ENCODE results near the gene LARGE1.

Gene LARGE1

DNA sequence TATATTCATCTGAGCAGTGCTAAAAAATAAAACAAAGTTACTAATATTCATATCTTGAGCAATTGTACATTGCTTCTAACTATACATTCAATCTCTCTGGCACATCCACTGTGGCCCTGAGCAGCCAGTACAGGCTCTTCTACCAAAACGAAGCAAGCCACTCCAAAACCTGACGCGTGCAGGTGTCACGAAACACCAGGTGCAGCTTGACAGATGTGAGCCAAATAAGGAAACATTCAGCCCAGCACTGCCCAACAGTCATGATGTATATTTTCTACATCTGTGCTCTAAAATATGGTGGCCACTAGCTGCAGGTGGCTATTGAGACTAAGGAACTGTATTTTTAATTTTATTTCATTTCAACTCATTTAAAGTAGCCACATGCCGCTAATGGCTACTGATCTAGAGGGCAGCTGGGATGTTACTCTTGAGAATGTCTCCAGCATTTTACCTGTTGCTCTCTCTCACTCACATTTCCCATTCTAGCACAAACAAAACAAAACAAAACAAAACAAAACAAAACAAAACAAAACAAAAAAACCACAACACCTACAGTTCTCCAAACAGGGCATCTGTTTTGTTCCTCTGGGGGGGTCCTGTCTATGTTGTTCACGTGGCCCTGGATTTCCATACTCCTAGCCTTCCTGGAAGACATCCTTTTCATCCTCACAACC is 77.7 kb downstream of the LARGE1 start:
- no peak overlapping the region for H2BK5ac ChIP-seq (ENCODE audit: low read length)
- no peak overlapping the region for H3K27ac ChIP-seq (ENCODE audit: low read depth, low read length)
- no peak overlapping the region for H3K4ac ChIP-seq (ENCODE audit: low read depth, low read length)
- no peaks in the 10 kb centered on the region for H3K27me3 ChIP-seq (ENCODE audit: insufficient read depth, low read length, poor library complexity)
- WGBS (ENCODE audit: extremely low coverage, insufficient coverage, low lambda C conversion rate), result no CpG with 5 or more reads among the region's 6 CpGs
- H3K79me1 ChIP-seq (ENCODE audit: low read length), result peaks cover 5% of the 10 kb centered on the region
- no peak overlapping the region for H2AK5ac ChIP-seq (ENCODE audit: low read length)
- no peak overlapping the region for H3K9ac ChIP-seq (ENCODE audit: low read length)
- H3K18ac ChIP-seq (ENCODE audit: low read length), result no peak overlapping the region
- no peak overlapping the region for H3K56ac ChIP-seq (ENCODE audit: low read length)
- H4K8ac ChIP-seq (ENCODE audit: low read depth, low read length), result no peak overlapping the region
- H3K4me3 ChIP-seq (ENCODE audit: low read length), result no peak overlapping the region
- no peak overlapping the region for H3K4me2 ChIP-seq (ENCODE audit: low read length)
- H2BK120ac ChIP-seq (ENCODE audit: low read depth, low read length), result no peak overlapping the region
- no peak overlapping the region for H4K5ac ChIP-seq (ENCODE audit: low read length)
- peaks cover 24% of the 10 kb centered on the region for H3K79me2 ChIP-seq (ENCODE audit: control insufficient read depth, insufficient read depth, low read length)
- DNase-seq, result no peak
- peaks cover 4% of the 10 kb centered on the region for H3K4me1 ChIP-seq (ENCODE audit: control insufficient read depth, low read depth, low read length)
- no peak overlapping the region for H2BK15ac ChIP-seq (replicated peaks; ENCODE audit: low read depth)
- no peaks in the 10 kb centered on the region for H3K36me3 ChIP-seq (ENCODE audit: control insufficient read depth, insufficient read depth, low read length)
- H3K23ac ChIP-seq (ENCODE audit: low read length), result no peak overlapping the region

- H2BK120ac ChIP-seq (ENCODE audit: low read depth, low read length), result no peak overlapping the region
- H3K4me3 ChIP-seq (ENCODE audit: low read length), result no peak overlapping the region
- H3K18ac ChIP-seq (ENCODE audit: low read length), result no peak overlapping the region
- no peak overlapping the region for H2BK5ac ChIP-seq (ENCODE audit: low read length)
- peaks cover 4% of the 10 kb centered on the region for H3K4me1 ChIP-seq (ENCODE audit: control insufficient read depth, low read depth, low read length)
- no peak overlapping the region for H3K23ac ChIP-seq (ENCODE audit: low read length)
- no peak overlapping the region for H4K5ac ChIP-seq (ENCODE audit: low read length)
- no peak overlapping the region for H2BK15ac ChIP-seq (replicated peaks; ENCODE audit: low read depth)
- H3K4me2 ChIP-seq (ENCODE audit: low read length), result no peak overlapping the region
- H3K56ac ChIP-seq (ENCODE audit: low read length), result no peak overlapping the region
- DNase-seq, result no peak
- no peak overlapping the region for H2AK5ac ChIP-seq (ENCODE audit: low read length)
- H3K27me3 ChIP-seq (ENCODE audit: insufficient read depth, low read length, poor library complexity), result no peaks in the 10 kb centered on the region
- H3K79me2 ChIP-seq (ENCODE audit: control insufficient read depth, insufficient read depth, low read length), result peaks cover 27% of the 10 kb centered on the region
- WGBS (ENCODE audit: extremely low coverage, insufficient coverage, low lambda C conversion rate), result no CpG with 5 or more reads among the region's 12 CpGs
- H3K4ac ChIP-seq (ENCODE audit: low read depth, low read length), result no peak overlapping the region
- H3K27ac ChIP-seq (ENCODE audit: low read depth, low read length), result no peak overlapping the region
- H3K79me1 ChIP-seq (ENCODE audit: low read length), result peaks cover 5% of the 10 kb centered on the region
- H3K36me3 ChIP-seq (ENCODE audit: control insufficient read depth, insufficient read depth, low read length), result no peaks in the 10 kb centered on the region
- H4K8ac ChIP-seq (ENCODE audit: low read depth, low read length), result no peak overlapping the region
- no peak overlapping the region for H3K9ac ChIP-seq (ENCODE audit: low read length)
Measured at GRCh38 chr22:33842006-33842354, 78.3 kb downstream of the LARGE1 start.

GRCh38 chr22:33841281-33842005 is 78.8 kb downstream of the LARGE1 start:
- DNase-seq, result no peak
- no peak overlapping the region for H3K9ac ChIP-seq (ENCODE audit: low read length)
- WGBS (ENCODE audit: extremely low coverage, insufficient coverage, low lambda C conversion rate), result no CpG with 5 or more reads among the region's 4 CpGs

GRCh38 chr22:33838644-33839043 is 81.6 kb downstream of the LARGE1 start:
- no peak overlapping the region for H4K5ac ChIP-seq (ENCODE audit: low read length)
- no peaks in the 10 kb centered on the region for H3K36me3 ChIP-seq (ENCODE audit: control insufficient read depth, insufficient read depth, low read length)
- H3K9ac ChIP-seq (ENCODE audit: low read length), result no peak overlapping the region
- H4K8ac ChIP-seq (ENCODE audit: low read depth, low read length), result no peak overlapping the region
- H3K4me1 ChIP-seq (ENCODE audit: control insufficient read depth, low read depth, low read length), result peaks cover 8% of the 10 kb centered on the region
- H3K4ac ChIP-seq (ENCODE audit: low read depth, low read length), result no peak overlapping the region
- no peak overlapping the region for H3K4me2 ChIP-seq (ENCODE audit: low read length)
- no peak overlapping the region for H3K4me3 ChIP-seq (ENCODE audit: low read length)
- DNase-seq, result no peak
- WGBS (ENCODE audit: extremely low coverage, insufficient coverage, low lambda C conversion rate), result no CpG with 5 or more reads among the region's 6 CpGs
- no peak overlapping the region for H3K56ac ChIP-seq (ENCODE audit: low read length)
- no peak overlapping the region for H3K23ac ChIP-seq (ENCODE audit: low read length)
- H2BK15ac ChIP-seq (replicated peaks; ENCODE audit: low read depth), result no peak overlapping the region
- H2BK5ac ChIP-seq (ENCODE audit: low read length), result no peak overlapping the region
- peaks cover 5% of the 10 kb centered on the region for H3K79me1 ChIP-seq (ENCODE audit: low read length)
- H3K18ac ChIP-seq (ENCODE audit: low read length), result no peak overlapping the region
- no peak overlapping the region for H3K27ac ChIP-seq (ENCODE audit: low read depth, low read length)
- no peak overlapping the region for H2AK5ac ChIP-seq (ENCODE audit: low read length)
- H3K27me3 ChIP-seq (ENCODE audit: insufficient read depth, low read length, poor library complexity), result no peaks in the 10 kb centered on the region
- H2BK120ac ChIP-seq (ENCODE audit: low read depth, low read length), result no peak overlapping the region
- H3K79me2 ChIP-seq (ENCODE audit: control insufficient read depth, insufficient read depth, low read length), result peaks cover 29% of the 10 kb centered on the region

More at GRCh38 chr22:33841281-33842005, 78.8 kb downstream of the LARGE1 start:
- H3K27me3 ChIP-seq (ENCODE audit: insufficient read depth, low read length, poor library complexity), result no peaks in the 10 kb centered on the region
- H3K4ac ChIP-seq (ENCODE audit: low read depth, low read length), result no peak overlapping the region
- no peak overlapping the region for H3K23ac ChIP-seq (ENCODE audit: low read length)
- no peak overlapping the region for H3K4me3 ChIP-seq (ENCODE audit: low read length)
- peaks cover 27% of the 10 kb centered on the region for H3K79me2 ChIP-seq (ENCODE audit: control insufficient read depth, insufficient read depth, low read length)
- no peak overlapping the region for H2AK5ac ChIP-seq (ENCODE audit: low read length)
- H3K18ac ChIP-seq (ENCODE audit: low read length), result no peak overlapping the region
- no peaks in the 10 kb centered on the region for H3K36me3 ChIP-seq (ENCODE audit: control insufficient read depth, insufficient read depth, low read length)
- no peak overlapping the region for H2BK15ac ChIP-seq (replicated peaks; ENCODE audit: low read depth)
- H2BK120ac ChIP-seq (ENCODE audit: low read depth, low read length), result no peak overlapping the region
- H3K4me2 ChIP-seq (ENCODE audit: low read length), result no peak overlapping the region
- no peak overlapping the region for H4K8ac ChIP-seq (ENCODE audit: low read depth, low read length)
- H3K56ac ChIP-seq (ENCODE audit: low read length), result no peak overlapping the region
- no peak overlapping the region for H3K27ac ChIP-seq (ENCODE audit: low read depth, low read length)
- peaks cover 4% of the 10 kb centered on the region for H3K4me1 ChIP-seq (ENCODE audit: control insufficient read depth, low read depth, low read length)
- H3K79me1 ChIP-seq (ENCODE audit: low read length), result peaks cover 5% of the 10 kb centered on the region
- H2BK5ac ChIP-seq (ENCODE audit: low read length), result no peak overlapping the region
- no peak overlapping the region for H4K5ac ChIP-seq (ENCODE audit: low read length)

GRCh38 chr22:33837826-33838225 is 82.5 kb downstream of the LARGE1 start:
- Histone ChIP-seq H3K4ac (ENCODE audit: low read depth, low read length) (no peak overlapping the region), H3K9ac (ENCODE audit: low read length) (no peak overlapping the region), H3K79me2 (ENCODE audit: control insufficient read depth, insufficient read depth, low read length) (peaks cover 28% of the 10 kb centered on the region), H3K4me3 (ENCODE audit: low read length) (no peak overlapping the region), H3K4me2 (ENCODE audit: low read length) (no peak overlapping the region), H3K79me1 (ENCODE audit: low read length) (peaks cover 5% of the 10 kb centered on the region), H3K56ac (ENCODE audit: low read length) (no peak overlapping the region), H3K27ac (ENCODE audit: low read depth, low read length) (no peak overlapping the region), H4K8ac (ENCODE audit: low read depth, low read length) (no peak overlapping the region), H3K27me3 (ENCODE audit: insufficient read depth, low read length, poor library complexity) (no peaks in the 10 kb centered on the region), H2BK5ac (ENCODE audit: low read length) (no peak overlapping the region), H4K5ac (ENCODE audit: low read length) (no peak overlapping the region), H2BK15ac (replicated peaks; ENCODE audit: low read depth) (no peak overlapping the region), H3K36me3 (ENCODE audit: control insufficient read depth, insufficient read depth, low read length) (no peaks in the 10 kb centered on the region), H3K23ac (ENCODE audit: low read length) (no peak overlapping the region), H2BK120ac (ENCODE audit: low read depth, low read length) (no peak overlapping the region), H3K18ac (ENCODE audit: low read length) (no peak overlapping the region), H2AK5ac (ENCODE audit: low read length) (no peak overlapping the region), H3K4me1 (ENCODE audit: control insufficient read depth, low read depth, low read length) (peaks cover 8% of the 10 kb centered on the region)
- no CpG with 5 or more reads among the region's 4 CpGs for WGBS (ENCODE audit: extremely low coverage, insufficient coverage, low lambda C conversion rate)
- no peak for DNase-seq
